WERI-Rb-1 (cell line): ENCODE results near the gene VAMP3.

Experiments
- DNase-seq: peaks from one replicate; pipeline ENCODE4 v3.0.0-alpha.2; 2020
- H3K27ac ChIP-seq: fragments of 250-450 bp; sonication (Bioruptor Pico); 2 replicates; pipeline ENCODE4 v1.5.1; 2020; ENCODE audit warnings: mild to moderate bottlenecking, moderate library complexity
- H3K27me3 ChIP-seq: fragments of 250-450 bp; sonication (Bioruptor Pico); 2 replicates; pipeline ENCODE4 v1.5.1; 2021; ENCODE audit warnings: mild to moderate bottlenecking, low read depth, moderate library complexity; ENCODE audit not compliant: insufficient read depth, severe bottlenecking
- H3K36me3 ChIP-seq: fragments of 250-450 bp; sonication (Bioruptor Pico); 2 replicates; pipeline ENCODE4 v1.5.1; 2020; ENCODE audit warnings: mild to moderate bottlenecking, moderate library complexity
- H3K4me3 ChIP-seq: 2 replicates; pipeline ENCODE4 v1.5.1; 2011; ENCODE audit warnings: low read depth, mild to moderate bottlenecking, control low read depth, low read length
- H3K9me3 ChIP-seq: fragments of 250-450 bp; sonication (Bioruptor Pico); 2 replicates; pipeline ENCODE4 v1.5.1; 2021; ENCODE audit warnings: mild to moderate bottlenecking, moderate library complexity; ENCODE audit not compliant: severe bottlenecking
- CTCF ChIP-seq: IDR thresholded peaks from 2 replicates; pipeline ENCODE4 v1.5.1; 2011; ENCODE audit warnings: low read depth, mild to moderate bottlenecking, control low read depth, inconsistent platforms, low read length

VAMP3 gene

DNA sequence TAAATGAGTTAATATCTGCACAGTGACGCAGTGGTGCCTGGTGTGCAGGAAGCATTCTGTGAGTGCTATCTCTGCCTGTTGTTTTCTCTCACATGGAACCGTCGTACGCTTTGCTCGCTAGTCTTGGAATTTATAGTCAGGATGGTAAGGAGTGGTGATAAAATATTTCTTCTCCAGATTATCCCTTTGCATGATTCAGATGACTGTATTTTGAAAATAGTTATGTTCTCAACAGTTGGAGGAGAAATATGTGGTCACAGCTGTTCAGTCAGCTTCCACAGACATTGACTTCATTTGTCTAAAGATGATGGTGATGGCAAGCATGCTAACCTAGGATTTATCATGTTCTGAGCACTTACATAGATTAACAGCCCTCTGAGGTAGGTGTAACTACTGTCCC lies 41.3 kb upstream of the VAMP3 start:
- H3K36me3 ChIP-seq: peaks cover 10% of the 10 kb centered on the region
- no peak overlapping the region for H3K4me3 ChIP-seq
- no peaks in the 10 kb centered on the region for H3K9me3 ChIP-seq
- no peak for DNase-seq
- H3K27ac ChIP-seq: no peak overlapping the region
- H3K27me3 ChIP-seq: no peaks in the 10 kb centered on the region
- no peak for TF ChIP-seq CTCF

- TF ChIP-seq CTCF: no peak
Observed at GRCh38 chr1:7732331-7732730, 38.8 kb upstream of the VAMP3 start.

DNA sequence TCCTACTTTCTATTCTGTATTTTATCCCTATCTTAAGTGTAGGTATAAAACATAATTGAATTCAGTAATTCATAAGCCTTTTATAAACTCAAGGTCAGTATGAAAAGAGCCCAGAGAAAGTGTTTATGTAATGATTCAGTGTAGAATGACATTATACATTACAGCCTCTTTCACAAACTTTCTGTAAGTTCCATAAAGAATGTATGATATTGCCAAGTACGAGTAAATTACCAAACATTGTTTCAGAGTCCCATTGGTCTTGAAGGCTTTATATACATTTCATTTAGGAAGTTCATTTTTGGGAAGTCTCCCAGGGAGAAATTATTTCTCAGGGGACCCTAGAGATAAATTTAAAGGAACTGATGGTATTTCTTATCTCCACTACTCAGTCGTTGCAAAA lies 37.8 kb upstream of the VAMP3 start:
- Histone ChIP-seq H3K27ac (no peak overlapping the region), H3K4me3 (no peak overlapping the region), H3K9me3 (no peaks in the 10 kb centered on the region), H3K36me3 (peaks cover 38% of the 10 kb centered on the region), H3K27me3 (no peaks in the 10 kb centered on the region)
- DNase-seq: no peak
- no peak for TF ChIP-seq CTCF

More at GRCh38 chr1:7732331-7732730, 38.8 kb upstream of the VAMP3 start:
- H3K36me3 ChIP-seq: peaks cover 28% of the 10 kb centered on the region
- no peak overlapping the region for H3K4me3 ChIP-seq
- H3K9me3 ChIP-seq: no peaks in the 10 kb centered on the region
- H3K27me3 ChIP-seq: no peaks in the 10 kb centered on the region
- DNase-seq: no peak
- no peak overlapping the region for H3K27ac ChIP-seq

GRCh38 chr1:7738044-7738443 lies 33.1 kb upstream of the VAMP3 start:
- H3K27ac ChIP-seq: no peak overlapping the region
- no peak for TF ChIP-seq CTCF
- H3K4me3 ChIP-seq: no peak overlapping the region
- H3K27me3 ChIP-seq: no peaks in the 10 kb centered on the region
- no peak for DNase-seq
- no peaks in the 10 kb centered on the region for H3K9me3 ChIP-seq
- peaks cover 51% of the 10 kb centered on the region for H3K36me3 ChIP-seq

DNA sequence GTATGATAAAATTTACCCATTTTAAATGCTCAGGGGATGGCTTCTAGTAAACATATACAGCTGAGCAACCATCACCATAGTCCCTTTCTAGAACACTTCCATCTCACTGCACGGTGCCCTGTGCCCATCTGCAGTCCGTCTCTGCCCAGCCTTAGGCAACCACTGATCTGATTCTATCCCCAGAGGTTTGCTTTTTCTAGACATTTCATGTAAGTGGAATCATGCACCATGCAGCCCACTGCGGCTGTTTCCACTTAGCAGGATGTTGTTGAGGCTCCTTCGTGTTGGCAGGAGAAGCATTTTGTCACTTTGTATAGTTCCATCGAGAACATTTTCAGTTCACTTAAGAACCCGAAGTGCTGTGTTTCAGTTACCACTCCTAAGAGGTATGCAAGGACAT lies 27.8 kb upstream of the VAMP3 start:
- no peak overlapping the region for H3K27ac ChIP-seq
- no peak for TF ChIP-seq CTCF
- no peak overlapping the region for H3K4me3 ChIP-seq
- H3K27me3 ChIP-seq: no peaks in the 10 kb centered on the region
- H3K9me3 ChIP-seq: no peaks in the 10 kb centered on the region
- peaks cover 42% of the 10 kb centered on the region for H3K36me3 ChIP-seq
- DNase-seq: no peak

DNA sequence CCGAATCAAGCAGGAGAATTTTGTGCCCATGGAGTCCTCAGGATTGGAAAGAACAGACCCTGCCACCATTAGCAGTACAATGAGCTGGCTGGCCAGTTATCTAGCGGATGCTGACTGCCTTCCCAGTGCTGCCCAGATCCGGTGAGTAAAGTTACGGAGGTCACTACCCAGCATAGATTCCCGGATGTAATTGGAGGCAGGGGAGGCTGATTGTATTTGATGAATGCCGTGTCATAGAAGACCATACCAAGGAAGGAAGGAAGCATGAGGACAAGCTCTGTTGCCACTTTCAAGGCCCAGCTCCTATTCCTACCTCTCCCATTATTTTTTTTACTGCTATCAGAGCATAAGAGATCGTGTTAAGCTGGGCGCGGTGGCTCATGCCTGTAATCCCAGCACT lies 26.2 kb upstream of the VAMP3 start:
- H3K27ac ChIP-seq: no peak overlapping the region
- no peak for TF ChIP-seq CTCF

More for the DNA sequence above, 26.2 kb upstream of the VAMP3 start:
- Histone ChIP-seq H3K4me3 (no peak overlapping the region), H3K27me3 (no peaks in the 10 kb centered on the region), H3K36me3 (peaks cover 38% of the 10 kb centered on the region), H3K9me3 (no peaks in the 10 kb centered on the region)
- DNase-seq: no peak
